Femur (tissue), 1 donor: ENCODE data around the gene CCDC138.

Experiments
- DNase-seq: peaks from one replicate; pipeline ENCODE4 v3.0.0-alpha.2; 2017

The CCDC138 gene

GRCh38 chr2:108919571-108920373 is 133.2 kb downstream of the CCDC138 start:
- DNase-seq, result peak; percentile 4

- DNase-seq, result peak; percentile 9
Measured at GRCh38 chr2:108920686-108921085, 134.1 kb downstream of the CCDC138 start.

GRCh38 chr2:108921096-108922030 is 134.8 kb downstream of the CCDC138 start:
- peak; percentile 13 for DNase-seq

GRCh38 chr2:108922141-108922915 is 135.8 kb downstream of the CCDC138 start:
- peak; percentile 16 for DNase-seq

GRCh38 chr2:108923019-108923700 is 136.6 kb downstream of the CCDC138 start:
- peak; percentile 10 for DNase-seq

GRCh38 chr2:108923736-108924579 is 137.4 kb downstream of the CCDC138 start:
- peak; percentile 30 for DNase-seq

- peak; percentile 2 for DNase-seq
Measured at GRCh38 chr2:108924580-108925251, 138.1 kb downstream of the CCDC138 start.

- no peak for DNase-seq
Measured at GRCh38 chr2:108925286-108925685, 138.7 kb downstream of the CCDC138 start.

- no peak for DNase-seq
Measured at GRCh38 chr2:108925735-108926134, 139.2 kb downstream of the CCDC138 start.
